ENCODE measurements around the gene KCNJ3. TPM values are rescaled to one million over a fixed set of nuclear protein-coding genes. Genes with fewer than 3 reads are reported as not detected.

KCNJ3 gene, protein sequence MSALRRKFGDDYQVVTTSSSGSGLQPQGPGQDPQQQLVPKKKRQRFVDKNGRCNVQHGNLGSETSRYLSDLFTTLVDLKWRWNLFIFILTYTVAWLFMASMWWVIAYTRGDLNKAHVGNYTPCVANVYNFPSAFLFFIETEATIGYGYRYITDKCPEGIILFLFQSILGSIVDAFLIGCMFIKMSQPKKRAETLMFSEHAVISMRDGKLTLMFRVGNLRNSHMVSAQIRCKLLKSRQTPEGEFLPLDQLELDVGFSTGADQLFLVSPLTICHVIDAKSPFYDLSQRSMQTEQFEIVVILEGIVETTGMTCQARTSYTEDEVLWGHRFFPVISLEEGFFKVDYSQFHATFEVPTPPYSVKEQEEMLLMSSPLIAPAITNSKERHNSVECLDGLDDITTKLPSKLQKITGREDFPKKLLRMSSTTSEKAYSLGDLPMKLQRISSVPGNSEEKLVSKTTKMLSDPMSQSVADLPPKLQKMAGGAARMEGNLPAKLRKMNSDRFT
- not detected for total RNA-seq

DNA sequence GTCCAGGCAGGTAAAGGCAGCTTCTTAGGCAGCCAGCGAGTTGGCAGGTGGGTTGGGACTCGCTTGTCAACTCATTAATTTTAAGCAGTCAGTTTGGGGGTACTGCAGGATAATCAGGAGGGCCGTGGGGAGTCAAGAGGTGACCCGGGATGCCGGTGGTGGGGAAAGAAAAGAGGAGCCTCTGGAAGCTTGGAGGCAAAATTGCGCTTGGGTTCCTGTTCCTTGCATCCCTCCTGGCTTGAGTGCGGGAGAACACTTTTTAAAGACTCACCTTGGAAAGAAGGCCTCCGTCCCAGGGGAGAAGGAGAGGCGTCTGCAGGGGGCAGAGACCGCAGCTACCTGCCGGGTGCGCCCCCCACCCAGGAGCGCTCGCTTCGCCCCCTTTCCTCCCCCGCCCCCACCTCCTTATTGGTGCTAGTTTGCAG, at the start of gene KCNJ3:
TSS of gene KCNJ3 (plus strand) at position 400 of the 425 bp plus-strand sequence. CDS start 81 bp downstream, outside the sequence.
- H3K36me3 Mint-ChIP-seq = no peaks in the 10 kb centered on the region
- H3K4me1 Mint-ChIP-seq (ENCODE audit: low read depth) = no peaks in the 10 kb centered on the region
- CTCF ChIA-PET = no interaction called here
- no peak for DNase-seq
- H3K27me3 Mint-ChIP-seq = peaks cover 23% of the 10 kb centered on the region
- intact Hi-C loops (cut with micrococcal nuclease) = no loop called here
- no peaks in the 10 kb centered on the region for H3K9me3 Mint-ChIP-seq
- H3K4me3 Mint-ChIP-seq = no peak within 1 kb of the TSS
- no peak within 1 kb of the TSS for H3K27ac Mint-ChIP-seq
- POLR2A ChIA-PET = no interaction called here

DNA sequence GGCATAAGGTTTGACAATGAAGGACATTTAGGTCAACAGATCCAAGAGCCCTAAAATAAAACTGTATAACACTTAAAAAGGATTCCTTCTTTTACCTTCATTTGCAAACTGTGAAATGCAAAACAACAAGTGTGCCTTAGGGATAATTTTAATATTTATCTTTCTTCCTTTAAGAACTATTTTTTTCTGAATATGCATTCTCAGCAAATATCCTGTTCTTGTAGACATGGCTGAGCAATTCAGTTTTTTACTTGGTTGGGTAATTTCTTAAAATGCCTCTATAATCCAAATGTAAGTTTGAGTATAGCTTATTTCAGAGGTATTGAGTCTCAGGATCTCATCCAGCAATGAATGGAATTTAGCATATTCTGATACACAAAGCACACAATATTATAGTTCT, 43.0 kb upstream of the KCNJ3 start:
- no peaks in the 10 kb centered on the region for H3K4me1 Mint-ChIP-seq (ENCODE audit: low read depth)
- no peaks in the 10 kb centered on the region for H3K36me3 Mint-ChIP-seq
- intact Hi-C loops (cut with micrococcal nuclease) = no loop called here
- no peak overlapping the region for H3K27ac Mint-ChIP-seq
- CTCF ChIA-PET = no interaction called here
- no peak overlapping the region for H3K4me3 Mint-ChIP-seq
- no peak for DNase-seq
- POLR2A ChIA-PET = no interaction called here
- H3K27me3 Mint-ChIP-seq = no peaks in the 10 kb centered on the region
- no peaks in the 10 kb centered on the region for H3K9me3 Mint-ChIP-seq

DNA sequence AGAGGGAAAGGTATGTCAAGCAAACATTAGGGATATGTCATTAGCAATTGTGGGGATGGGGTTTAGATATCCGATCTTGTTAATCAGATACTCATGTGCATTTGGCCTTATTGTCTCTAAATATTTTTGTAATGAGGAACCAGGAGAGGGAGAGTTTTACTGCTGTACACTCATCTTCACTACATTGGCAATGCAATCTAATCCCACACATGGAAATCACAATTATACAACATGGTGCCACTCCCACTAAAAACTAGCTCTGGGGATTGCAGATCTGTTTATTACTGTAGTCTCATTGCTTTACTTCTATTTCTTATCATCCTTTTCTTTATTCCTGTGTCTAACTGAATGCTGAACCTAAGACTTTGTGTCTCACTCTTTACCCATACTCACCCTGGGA, 39.6 kb upstream of the KCNJ3 start:
- no peak overlapping the region for H3K4me3 Mint-ChIP-seq
- peaks cover 3% of the 10 kb centered on the region for H3K9me3 Mint-ChIP-seq
- ChIA-PET CTCF (no interaction called here), POLR2A (no interaction called here)
- DNase-seq = no peak
- H3K27me3 Mint-ChIP-seq = no peaks in the 10 kb centered on the region
- intact Hi-C loops (cut with micrococcal nuclease) = no loop called here
- H3K27ac Mint-ChIP-seq = no peak overlapping the region
- no peaks in the 10 kb centered on the region for H3K36me3 Mint-ChIP-seq
- H3K4me1 Mint-ChIP-seq (ENCODE audit: low read depth) = no peaks in the 10 kb centered on the region

DNA sequence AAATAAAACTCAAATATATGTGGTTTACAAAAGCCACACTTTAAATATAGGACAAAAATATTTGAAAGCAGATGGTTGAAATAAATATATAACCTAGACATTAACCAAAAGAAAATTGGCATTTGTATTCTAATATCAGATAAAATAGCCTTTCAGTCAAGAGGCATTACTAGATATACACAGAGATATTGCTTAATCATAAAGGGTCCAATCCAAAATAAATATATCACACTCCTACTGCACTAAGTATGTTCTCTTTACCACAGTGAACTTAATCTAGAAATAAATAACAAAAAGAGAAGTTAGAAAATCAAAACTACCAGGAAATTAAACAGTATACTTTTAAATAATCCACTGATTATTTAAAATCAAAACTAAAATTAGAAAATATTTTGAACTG, 34.2 kb upstream of the KCNJ3 start:
- Mint-ChIP-seq H3K36me3 (no peaks in the 10 kb centered on the region), H3K4me3 (no peak overlapping the region), H3K9me3 (peaks cover 3% of the 10 kb centered on the region), H3K4me1 (ENCODE audit: low read depth) (no peaks in the 10 kb centered on the region), H3K27ac (no peak overlapping the region), H3K27me3 (no peaks in the 10 kb centered on the region)
- DNase-seq = no peak
- ChIA-PET CTCF (no interaction called here), POLR2A (no interaction called here)
- intact Hi-C loops (cut with micrococcal nuclease) = no loop called here

DNA sequence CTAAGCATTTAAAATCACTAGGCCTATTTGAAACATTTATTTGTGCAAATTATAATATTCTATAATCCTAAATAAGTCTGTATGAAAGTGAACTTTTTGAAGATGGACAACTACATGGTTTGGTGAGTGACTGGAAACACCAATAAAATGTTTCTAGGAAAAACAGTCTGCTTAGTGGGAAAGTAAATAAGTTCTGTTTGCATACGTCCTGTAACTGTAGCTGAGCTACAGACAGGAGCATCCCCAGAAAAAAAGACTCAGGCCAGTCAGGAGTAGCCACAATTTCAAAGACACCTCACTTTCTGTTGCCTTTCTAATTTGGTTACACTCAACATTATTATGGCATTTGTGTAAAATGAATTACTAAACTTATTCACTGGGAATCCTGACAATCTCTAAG, 28.4 kb upstream of the KCNJ3 start:
- CTCF ChIA-PET = no interaction called here
- Mint-ChIP-seq H3K9me3 (no peaks in the 10 kb centered on the region), H3K27me3 (no peaks in the 10 kb centered on the region), H3K27ac (no peak overlapping the region), H3K4me3 (no peak overlapping the region), H3K36me3 (no peaks in the 10 kb centered on the region), H3K4me1 (ENCODE audit: low read depth) (no peaks in the 10 kb centered on the region)
- intact Hi-C loops (cut with micrococcal nuclease) = no loop called here
- no peak for DNase-seq
- POLR2A ChIA-PET = no interaction called here

DNA sequence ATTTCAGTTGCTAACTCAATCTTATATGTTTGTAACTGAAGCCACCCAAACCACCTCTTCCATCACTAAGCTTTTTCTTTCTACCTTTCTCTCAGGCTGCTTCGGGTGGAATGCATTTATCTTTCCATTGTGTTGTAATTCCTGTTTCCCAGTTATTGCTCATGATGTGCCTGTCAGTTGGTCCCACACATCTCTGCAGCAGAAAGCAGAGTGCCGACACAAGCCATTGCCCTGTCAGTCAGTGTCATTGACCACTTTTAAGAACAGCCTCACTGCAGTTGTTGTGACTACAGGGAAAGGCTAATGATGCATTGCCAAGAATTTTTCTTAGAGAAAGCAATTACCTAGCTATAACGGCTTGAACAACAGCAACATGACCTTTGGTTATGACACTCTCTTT, 24.8 kb upstream of the KCNJ3 start:
- intact Hi-C loops (cut with micrococcal nuclease) = no loop called here
- no peak for DNase-seq
- Mint-ChIP-seq H3K36me3 (no peaks in the 10 kb centered on the region), H3K4me1 (ENCODE audit: low read depth) (no peaks in the 10 kb centered on the region), H3K27me3 (no peaks in the 10 kb centered on the region), H3K4me3 (no peak overlapping the region), H3K27ac (no peak overlapping the region), H3K9me3 (no peaks in the 10 kb centered on the region)
- ChIA-PET POLR2A (no interaction called here), CTCF (no interaction called here)

DNA sequence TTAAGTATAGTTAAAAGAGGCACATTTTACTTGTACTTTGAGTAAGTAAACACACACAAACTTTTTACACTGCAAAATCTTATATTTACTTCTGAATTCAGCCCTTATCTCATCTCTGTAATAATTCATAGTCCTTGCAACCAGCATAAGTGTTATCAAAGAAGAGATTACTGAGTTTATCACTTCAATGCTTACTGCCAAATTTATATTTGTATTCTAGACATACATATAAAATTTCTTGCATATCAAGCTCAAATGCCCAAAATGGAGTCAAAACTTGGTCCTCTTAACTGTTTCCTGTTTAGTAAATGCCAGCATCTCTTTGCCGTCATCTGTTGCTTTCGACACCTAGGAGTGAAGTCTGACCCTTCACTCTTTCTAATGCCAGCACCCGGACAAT, 21.1 kb upstream of the KCNJ3 start:
- no peak for DNase-seq
- Mint-ChIP-seq H3K4me1 (ENCODE audit: low read depth) (no peaks in the 10 kb centered on the region), H3K36me3 (no peaks in the 10 kb centered on the region), H3K9me3 (peaks cover 2% of the 10 kb centered on the region), H3K27me3 (no peaks in the 10 kb centered on the region), H3K4me3 (no peak overlapping the region), H3K27ac (no peak overlapping the region)
- intact Hi-C loops (cut with micrococcal nuclease) = no loop called here
- ChIA-PET POLR2A (no interaction called here), CTCF (no interaction called here)

DNA sequence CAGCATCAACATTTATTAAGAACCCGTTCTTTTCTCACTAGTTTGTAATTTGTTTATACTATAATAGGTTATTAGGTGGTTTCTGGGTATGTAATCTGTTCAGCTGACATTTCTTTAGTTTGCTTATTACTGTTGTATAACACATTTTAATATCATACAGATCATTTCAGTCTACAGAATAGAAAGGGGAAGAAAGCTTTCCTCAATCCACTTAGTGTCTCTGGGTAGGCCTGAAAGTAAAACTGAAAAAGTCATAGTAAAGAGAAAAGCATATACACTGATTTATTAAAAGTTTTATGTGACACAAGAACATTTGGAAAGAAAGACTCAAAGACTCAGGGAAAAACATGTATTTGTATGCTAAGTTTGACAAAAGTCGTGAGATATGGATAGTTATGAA, 16.8 kb upstream of the KCNJ3 start:
- POLR2A ChIA-PET = no interaction called here
- no peaks in the 10 kb centered on the region for H3K27me3 Mint-ChIP-seq
- intact Hi-C loops (cut with micrococcal nuclease) = no loop called here
- no peak overlapping the region for H3K27ac Mint-ChIP-seq
- no peak for DNase-seq
- CTCF ChIA-PET = no interaction called here
- no peaks in the 10 kb centered on the region for H3K36me3 Mint-ChIP-seq
- H3K9me3 Mint-ChIP-seq = peaks cover 2% of the 10 kb centered on the region
- no peaks in the 10 kb centered on the region for H3K4me1 Mint-ChIP-seq (ENCODE audit: low read depth)
- no peak overlapping the region for H3K4me3 Mint-ChIP-seq

DNA sequence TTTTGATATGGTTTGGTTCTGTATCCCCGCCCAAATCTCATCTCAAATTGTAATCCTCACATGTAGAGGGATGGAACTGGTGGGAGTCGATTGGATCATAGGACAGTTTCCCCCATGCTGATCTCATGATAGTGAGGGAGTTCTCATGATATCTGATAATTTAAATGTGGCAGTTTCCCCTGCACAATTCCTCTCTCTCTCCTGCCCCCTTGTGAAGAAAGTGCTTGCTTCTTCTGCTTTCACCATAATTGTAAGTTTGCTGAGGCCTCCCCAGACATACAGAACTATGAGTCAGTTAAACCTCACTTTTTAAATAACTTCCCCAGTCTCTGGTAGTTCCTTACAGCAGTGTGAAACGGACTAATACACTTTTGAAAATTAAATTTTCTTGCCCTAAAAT, 12.3 kb upstream of the KCNJ3 start:
- CTCF ChIA-PET = no interaction called here
- no peaks in the 10 kb centered on the region for H3K27me3 Mint-ChIP-seq
- no peak for DNase-seq
- intact Hi-C loops (cut with micrococcal nuclease) = no loop called here
- POLR2A ChIA-PET = no interaction called here
- H3K4me3 Mint-ChIP-seq = no peak overlapping the region
- no peaks in the 10 kb centered on the region for H3K36me3 Mint-ChIP-seq
- no peaks in the 10 kb centered on the region for H3K4me1 Mint-ChIP-seq (ENCODE audit: low read depth)
- H3K27ac Mint-ChIP-seq = no peak overlapping the region
- H3K9me3 Mint-ChIP-seq = peaks cover 2% of the 10 kb centered on the region

DNA sequence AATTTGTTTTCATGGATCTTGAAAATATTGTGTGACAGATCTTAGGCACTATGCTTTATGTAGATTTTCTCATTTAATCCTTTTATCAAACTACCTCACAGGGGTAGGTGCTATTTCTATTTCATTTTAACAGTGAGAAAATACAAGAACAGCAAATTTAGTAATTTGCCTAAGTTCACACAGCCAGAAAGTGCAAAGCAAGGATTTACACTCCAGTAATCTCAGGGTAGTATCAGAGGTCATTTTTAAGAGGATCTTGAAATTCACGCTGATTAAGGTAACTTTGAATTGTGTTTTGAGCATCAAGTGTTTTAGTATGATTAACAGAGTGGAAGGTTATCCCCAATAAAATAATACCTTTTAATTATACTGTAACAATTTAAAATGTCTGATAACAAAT, 10.1 kb upstream of the KCNJ3 start:
- Mint-ChIP-seq H3K36me3 (no peaks in the 10 kb centered on the region), H3K27me3 (no peaks in the 10 kb centered on the region), H3K4me3 (no peak overlapping the region), H3K4me1 (ENCODE audit: low read depth) (no peaks in the 10 kb centered on the region), H3K9me3 (no peaks in the 10 kb centered on the region), H3K27ac (no peak overlapping the region)
- no peak for DNase-seq
- POLR2A ChIA-PET = no interaction called here
- CTCF ChIA-PET = no interaction called here
- intact Hi-C loops (cut with micrococcal nuclease) = no loop called here

DNA sequence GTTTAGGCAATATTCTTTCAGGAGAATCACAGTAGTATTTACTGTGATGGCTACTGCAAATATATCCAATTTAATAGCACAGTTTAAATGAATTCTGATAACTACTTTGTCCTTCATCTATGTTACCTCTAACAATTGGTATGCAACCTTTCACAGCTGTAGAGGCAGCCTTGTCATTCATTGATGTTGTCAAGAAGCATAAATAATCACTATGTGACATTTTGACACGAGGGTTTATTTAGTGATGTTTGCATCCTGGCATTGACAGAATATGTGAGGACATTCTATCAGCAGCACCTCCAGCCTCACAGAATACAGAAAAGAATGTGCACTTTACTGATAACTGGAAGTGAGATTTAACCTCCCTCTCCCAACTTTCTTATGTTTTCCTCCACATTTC, 9.3 kb upstream of the KCNJ3 start:
- Mint-ChIP-seq H3K27ac (no peak overlapping the region), H3K9me3 (no peaks in the 10 kb centered on the region), H3K4me3 (no peak overlapping the region), H3K4me1 (ENCODE audit: low read depth) (no peaks in the 10 kb centered on the region), H3K27me3 (no peaks in the 10 kb centered on the region), H3K36me3 (no peaks in the 10 kb centered on the region)
- CTCF ChIA-PET = no interaction called here
- intact Hi-C loops (cut with micrococcal nuclease) = no loop called here
- no peak for DNase-seq
- POLR2A ChIA-PET = no interaction called here

DNA sequence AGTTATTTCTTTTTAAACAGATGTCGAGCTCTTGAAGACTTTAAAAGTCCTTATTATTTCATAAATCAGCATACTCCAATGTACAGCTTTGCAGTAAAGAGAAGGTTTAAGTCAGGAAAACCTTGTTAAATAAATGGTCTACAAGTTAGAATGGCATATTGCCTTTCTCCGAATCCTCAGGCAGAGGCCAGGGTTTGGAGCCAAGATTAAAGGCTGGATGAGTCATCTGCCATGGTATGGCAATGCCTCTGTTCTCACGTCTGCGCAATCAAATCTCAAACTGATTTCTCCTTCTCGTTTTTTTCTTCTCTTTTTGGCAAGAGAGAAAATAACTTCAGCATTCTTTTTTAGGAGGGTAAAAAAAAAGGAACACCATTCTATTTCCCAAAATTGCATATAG, 5.6 kb upstream of the KCNJ3 start:
- Mint-ChIP-seq H3K9me3 (no peaks in the 10 kb centered on the region), H3K4me1 (ENCODE audit: low read depth) (no peaks in the 10 kb centered on the region), H3K27me3 (peaks cover 10% of the 10 kb centered on the region), H3K27ac (no peak overlapping the region), H3K36me3 (no peaks in the 10 kb centered on the region), H3K4me3 (no peak overlapping the region)
- ChIA-PET CTCF (no interaction called here), POLR2A (no interaction called here)
- intact Hi-C loops (cut with micrococcal nuclease) = no loop called here
- DNase-seq = no peak

DNA sequence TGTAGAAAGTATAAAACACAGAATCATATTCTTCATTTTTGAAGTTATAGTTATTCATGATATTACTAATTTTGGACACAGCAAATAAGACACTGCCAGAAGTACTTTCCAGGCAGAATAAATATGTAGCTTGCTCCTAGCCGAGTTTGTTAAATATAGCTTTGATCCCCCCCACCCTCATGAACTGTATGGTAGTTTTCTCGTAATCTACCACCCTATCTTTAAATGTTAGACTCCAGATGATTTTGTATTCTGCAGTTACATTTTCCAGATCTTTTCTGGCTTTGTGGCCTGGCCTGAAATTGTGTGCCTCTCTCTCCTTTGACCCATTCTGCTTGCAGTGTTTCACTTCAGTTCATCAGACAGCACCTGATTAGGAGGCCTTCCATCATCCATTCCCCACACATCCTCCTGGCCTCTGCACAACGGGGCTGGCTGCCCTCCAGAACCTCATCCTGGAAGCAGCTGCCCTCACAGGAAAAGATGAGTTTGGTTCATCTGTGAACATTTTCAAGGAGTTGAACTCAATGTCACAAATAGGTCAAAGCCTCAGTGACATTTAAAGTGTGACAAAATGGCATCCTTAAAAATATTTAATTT, 4.7 kb upstream of the KCNJ3 start:
- Mint-ChIP-seq H3K27ac (no peak overlapping the region), H3K36me3 (no peaks in the 10 kb centered on the region), H3K4me1 (ENCODE audit: low read depth) (no peaks in the 10 kb centered on the region), H3K4me3 (no peak overlapping the region), H3K27me3 (peaks cover 13% of the 10 kb centered on the region), H3K9me3 (no peaks in the 10 kb centered on the region)
- CTCF ChIA-PET = no interaction called here
- POLR2A ChIA-PET = no interaction called here
- no peak for DNase-seq
- intact Hi-C loops (cut with micrococcal nuclease) = no loop called here

All from activated CD4-positive, alpha-beta memory T cell treated with anti-CD3 and anti-CD28 coated beads for 36 hours (primary cell).